ENCODE results near the gene XXYLT1. TPM values are rescaled to one million over a fixed set of nuclear protein-coding genes. Genes with fewer than 3 reads are reported as not detected.

The XXYLT1 gene
- polyA plus RNA-seq, 2 of the 4 experiments (the other 2 are of a cell fraction) = 11.9 to 12.0 TPM

- ChIA-PET POLR2A (no interaction called here), CTCF (interaction anchor here (0.6 to 2.1 kb wide), 4 partner anchors 44 to 380 kb away, joined by 3 to 6 read pairs (median 4); no protein-coding TSS in a partner anchor)
- ATAC-seq (no peak; a peak in 1 of 6 replicates), FAIRE-seq (no peak), DNase-seq (ENCODE audit: low read depth in 1 of 2, low spot score in 1 of 2) (no peak)
- Histone ChIP-seq H3K4me2 (no peak overlapping the region), H3K9me3 (no peaks in the 10 kb centered on the region), H3K4me1 (no peaks in the 10 kb centered on the region), H3K27ac (no peak overlapping the region), H3K4me3 (no peak overlapping the region)
- TF ChIP-seq HOXB13 (CRISPR knock-in tag; IDR thresholded peaks at IDR 0.05; ENCODE audit: low read depth) = no peak
- 75% methylated on average over 12 of the region's 20 CpGs for WGBS (ENCODE audit: missing lambda C conversion rate)
Observed at GRCh38 chr3:195062866-195063540, 208.0 kb downstream of the XXYLT1 start.

GRCh38 chr3:195061756-195062655, 209.0 kb downstream of the XXYLT1 start:
- H3K4me3 ChIP-seq = no peak overlapping the region
- no peaks in the 10 kb centered on the region for H3K9me3 ChIP-seq
- H3K4me1 ChIP-seq = no peaks in the 10 kb centered on the region
- POLR2A ChIA-PET = no interaction called here
- FAIRE-seq (no peak), DNase-seq (ENCODE audit: low read depth in 1 of 2, low spot score in 1 of 2) (no peak), ATAC-seq (no peak; a peak in 1 of 6 replicates)
- H3K4me2 ChIP-seq = no peak overlapping the region
- CTCF ChIA-PET = interaction anchor here (1.1 to 1.5 kb wide), 2 partner anchors 45 to 379 kb away, joined by 4 read pairs; no protein-coding TSS in a partner anchor
- TF ChIP-seq BCL3 (IDR thresholded peaks at IDR 0.05) (no peak), KDM1A (IDR thresholded peaks at IDR 0.05; ENCODE audit: low read depth) (no peak)
- 66% methylated on average over 20 of the region's 36 CpGs for WGBS (ENCODE audit: missing lambda C conversion rate)
- no peak overlapping the region for H3K27ac ChIP-seq

GRCh38 chr3:195060531-195061291, 210.2 kb downstream of the XXYLT1 start:
- ChIA-PET CTCF (no interaction called here), POLR2A (no interaction called here)
- H3K27ac ChIP-seq = no peak overlapping the region
- 63% methylated on average over 3 of the region's 18 CpGs for WGBS (ENCODE audit: missing lambda C conversion rate)
- no peak overlapping the region for H3K4me2 ChIP-seq
- FAIRE-seq (no peak), DNase-seq (ENCODE audit: low read depth in 1 of 2, low spot score in 1 of 2) (no peak), ATAC-seq (no peak)
- TF ChIP-seq ELK1 (IDR thresholded peaks at IDR 0.05; ENCODE audit: low read depth, low read length) = no peak
- no peak for TF ChIP-seq E2F6 (IDR thresholded peaks at IDR 0.05; ENCODE audit: borderline replicate concordance, low read depth)
- no peak for TF ChIP-seq HOXB5 (CRISPR knock-in tag; IDR thresholded peaks at IDR 0.05)
- no peak for TF ChIP-seq PHF8 (IDR thresholded peaks at IDR 0.05; ENCODE audit: borderline replicate concordance, low read depth)
- no peak for TF ChIP-seq BCL3 (IDR thresholded peaks at IDR 0.05)
- no peak for TF ChIP-seq JUNB (IDR thresholded peaks at IDR 0.05)
- no peak for TF ChIP-seq MAX (IDR thresholded peaks at IDR 0.05)
- TF ChIP-seq NR3C1 (IDR thresholded peaks at IDR 0.05) = no peak
- TF ChIP-seq EHMT2 (IDR thresholded peaks at IDR 0.05; ENCODE audit: low read depth) = no peak
- TF ChIP-seq KDM1A (IDR thresholded peaks at IDR 0.05; ENCODE audit: low read depth) = no peak
- TF ChIP-seq REST (IDR thresholded peaks at IDR 0.05) = no peak
- H3K4me1 ChIP-seq = no peaks in the 10 kb centered on the region
- H3K4me3 ChIP-seq = no peak overlapping the region
- H3K9me3 ChIP-seq = no peaks in the 10 kb centered on the region

Measured in A549 (cell line).